Stimulated activated naive CD8-positive, alpha-beta T cell treated with anti-CD3 and anti-CD28 coated beads, Interleukin-15, Interleukin-2, amounts not matched to agents 100 ng/mL and 50 ng/mL, for 24 hours (primary cell): Measurements from ENCODE around the gene MFSD6L.
A peak's percentile ranks its signal among the peaks of the same experiment; 100 is the strongest.
"Not testable (repeated sequence)": the region's sequence is repeated elsewhere in the genome, so short reads cannot be mapped to it uniquely, and the experiment has no call there.

ENCODE experiments used
- H3K27ac Mint-ChIP-seq: one replicate; pipeline ENCODE4 v1.8.0; 2021; ENCODE audit warnings: mild to moderate bottlenecking, mixed read lengths
- H3K27me3 Mint-ChIP-seq: one replicate; pipeline ENCODE4 v1.8.0; 2021; ENCODE audit warnings: mixed read lengths
- H3K36me3 Mint-ChIP-seq: one replicate; pipeline ENCODE4 v1.8.0; 2021; ENCODE audit warnings: low read depth, mixed read lengths
- H3K4me1 Mint-ChIP-seq: one replicate; pipeline ENCODE4 v1.8.0; 2021; ENCODE audit warnings: low read depth, mixed read lengths
- H3K4me3 Mint-ChIP-seq: one replicate; pipeline ENCODE4 v1.8.0; 2021; ENCODE audit warnings: mild to moderate bottlenecking, mixed read lengths
- H3K9me3 Mint-ChIP-seq: one replicate; pipeline ENCODE4 v1.8.0; 2021; ENCODE audit warnings: mixed read lengths

Gene MFSD6L

DNA sequence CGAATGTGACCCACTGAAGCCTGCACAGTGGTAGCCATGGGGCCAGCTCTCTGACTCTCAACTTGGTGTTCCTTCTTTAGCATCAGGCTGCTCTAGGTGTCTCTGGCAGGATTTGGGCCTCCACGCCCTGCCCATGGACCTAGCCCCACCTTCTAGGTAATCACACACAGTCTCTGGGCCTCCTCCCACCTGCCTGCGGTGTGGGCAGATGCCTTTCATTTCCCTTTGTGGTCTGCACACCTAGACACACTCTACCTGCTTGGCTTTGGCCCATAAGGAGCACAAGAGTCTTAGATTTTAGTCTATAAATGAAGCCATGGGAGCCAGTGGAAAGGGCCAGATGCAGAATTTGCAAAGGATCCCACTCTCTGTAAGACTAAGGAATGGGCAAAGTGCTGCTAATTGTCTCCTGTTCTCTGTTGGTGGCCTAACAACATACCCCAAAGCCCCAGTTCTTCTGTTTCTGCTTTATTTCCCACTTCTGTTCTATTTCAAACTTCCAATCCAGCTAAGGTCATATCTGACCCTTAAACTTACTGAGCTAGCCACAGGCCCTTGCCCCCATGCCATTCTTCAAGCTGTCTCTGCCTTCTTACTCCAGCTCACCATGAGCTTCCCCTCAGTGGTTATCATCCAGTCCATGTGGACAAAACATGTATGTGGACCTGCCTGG, 7.2 kb upstream of the MFSD6L start:
- Mint-ChIP-seq H3K36me3 (peaks cover 10% of the 10 kb centered on the region), H3K27ac (peak overlapping the region; percentile 50), H3K27me3 (no peaks in the 10 kb centered on the region), H3K9me3 (peaks cover 11% of the 10 kb centered on the region), H3K4me3 (no peak overlapping the region), H3K4me1 (peaks cover 19% of the 10 kb centered on the region)

DNA sequence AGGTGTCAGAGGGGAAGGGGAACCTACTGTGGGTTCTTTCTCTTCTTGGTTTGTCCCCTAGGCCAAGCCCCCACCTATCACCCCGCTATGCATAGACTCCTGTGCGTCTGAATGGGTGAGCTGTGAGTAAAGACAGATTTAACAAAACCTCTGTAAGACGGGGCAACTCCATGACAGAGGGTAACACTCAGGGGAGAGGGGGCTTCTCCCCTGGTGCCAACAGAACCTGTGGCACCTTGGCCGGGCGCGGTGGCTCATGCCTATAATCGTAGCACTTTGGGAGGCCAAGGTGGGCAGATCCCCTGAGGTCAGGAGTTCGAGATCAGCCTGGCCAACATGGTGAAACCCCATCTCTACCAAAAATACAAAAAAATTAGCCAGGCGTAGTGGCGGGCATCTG, 6.2 kb upstream of the MFSD6L start:
- H3K27me3 Mint-ChIP-seq, H3K4me3 Mint-ChIP-seq, H3K27ac Mint-ChIP-seq: not testable (repeated sequence)
- peaks cover 19% of the 10 kb centered on the region for H3K4me1 Mint-ChIP-seq
- H3K36me3 Mint-ChIP-seq = peaks cover 10% of the 10 kb centered on the region
- H3K9me3 Mint-ChIP-seq = peaks cover 11% of the 10 kb centered on the region

DNA sequence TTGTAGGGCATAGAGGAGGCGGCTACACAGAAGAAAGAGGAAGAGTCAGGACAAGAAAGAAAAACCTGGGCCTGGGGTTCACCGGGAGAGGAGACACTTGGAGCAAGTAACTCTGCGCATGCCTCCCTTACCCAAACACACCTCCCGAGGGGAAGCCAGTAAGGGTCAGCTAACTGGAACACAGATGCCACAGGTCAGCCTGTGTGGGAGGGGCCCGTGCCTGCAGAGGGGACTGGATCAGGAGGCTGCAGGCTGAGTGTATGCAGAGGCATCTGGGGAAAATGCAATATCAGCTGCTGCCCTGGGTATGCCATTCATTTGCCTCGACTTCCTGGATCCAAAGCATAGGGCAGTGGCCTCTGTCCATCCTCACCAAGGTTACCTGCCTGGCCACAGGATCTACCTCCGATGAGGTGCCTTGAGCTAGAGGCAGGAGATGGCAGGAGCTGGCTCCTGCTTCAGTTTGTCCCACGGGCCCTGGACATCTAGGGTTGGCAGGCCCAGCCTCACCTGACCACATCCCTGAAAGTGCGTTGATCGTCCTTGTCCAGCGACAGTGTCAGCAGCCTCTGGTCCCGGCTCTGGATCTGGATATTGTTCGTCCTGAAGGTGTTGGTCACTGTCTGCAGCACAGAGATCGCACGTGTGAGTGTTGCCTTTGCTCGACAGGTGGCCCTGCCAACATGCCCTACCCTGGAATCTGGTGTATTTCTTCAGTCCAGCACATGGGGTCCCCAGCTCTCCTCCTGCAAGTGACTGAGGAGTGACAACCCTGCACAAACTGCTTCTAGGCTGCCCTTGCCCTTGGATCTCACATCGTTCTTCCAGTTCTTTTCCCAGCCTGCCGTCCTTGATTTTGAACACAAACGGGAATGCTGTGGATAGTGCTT, 4.6 kb upstream of the MFSD6L start:
- H3K9me3 Mint-ChIP-seq = peaks cover 11% of the 10 kb centered on the region

DNA sequence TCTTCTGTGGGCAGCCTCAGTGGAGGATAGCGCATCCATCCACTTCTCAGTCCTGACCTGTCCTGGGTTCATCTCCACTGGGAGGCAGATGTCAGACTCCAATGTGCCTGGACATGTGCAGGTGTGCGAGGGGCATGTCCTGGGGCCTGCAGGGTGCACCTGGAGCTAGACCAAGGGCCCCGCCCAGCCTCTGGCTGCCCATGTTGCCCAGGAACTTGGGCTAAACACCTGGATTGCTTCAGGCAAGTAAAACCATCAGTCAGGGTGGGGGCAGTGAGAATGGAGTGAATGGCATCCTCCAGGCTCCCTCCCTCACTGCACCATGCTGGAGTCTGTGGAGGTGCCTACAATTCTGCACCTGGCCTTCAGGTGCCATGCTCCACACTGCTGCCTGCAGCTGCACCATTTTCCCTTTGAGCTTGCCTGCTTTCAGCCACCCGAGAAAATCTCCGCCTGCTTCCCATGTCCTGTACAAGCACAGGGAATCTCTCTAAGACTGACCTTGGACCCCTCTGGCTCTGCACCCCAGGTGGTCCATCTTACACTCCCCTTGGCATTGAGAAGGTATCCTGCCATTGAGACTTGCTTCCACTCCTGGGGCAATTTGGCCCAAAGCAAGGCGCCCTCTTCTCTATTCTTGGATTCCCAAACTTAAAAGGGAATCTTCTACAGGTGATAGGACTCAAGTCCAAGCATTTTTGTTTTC, 2.1 kb upstream of the MFSD6L start:
- Mint-ChIP-seq H3K9me3 (no peaks in the 10 kb centered on the region), H3K27me3 (no peaks in the 10 kb centered on the region)

More for the DNA sequence above, 4.6 kb upstream of the MFSD6L start:
- H3K4me1 Mint-ChIP-seq = peaks cover 19% of the 10 kb centered on the region
- H3K36me3 Mint-ChIP-seq = no peaks in the 10 kb centered on the region
- no peak overlapping the region for H3K4me3 Mint-ChIP-seq
- no peak overlapping the region for H3K27ac Mint-ChIP-seq
- H3K27me3 Mint-ChIP-seq = no peaks in the 10 kb centered on the region

DNA sequence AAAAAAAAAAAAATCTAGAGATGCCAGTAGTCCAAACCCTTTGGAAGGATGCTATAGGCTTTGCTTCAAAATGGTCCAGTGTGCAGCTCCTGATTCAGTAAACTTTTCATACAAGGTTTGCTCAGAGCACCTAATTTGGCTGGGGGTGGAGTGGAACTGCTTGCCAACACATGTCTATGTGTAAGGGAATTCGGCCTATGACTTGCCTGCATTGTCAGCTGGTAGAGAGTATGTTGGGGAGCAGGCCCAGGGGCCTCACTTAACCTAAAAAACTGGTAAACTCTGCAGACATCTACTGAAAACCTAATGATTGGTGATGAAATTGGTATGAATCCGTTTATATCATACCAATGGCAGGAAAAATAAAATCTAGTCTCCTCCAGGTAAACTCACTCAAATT, 1.5 kb upstream of the MFSD6L start:
- no peaks in the 10 kb centered on the region for H3K36me3 Mint-ChIP-seq
- H3K27me3 Mint-ChIP-seq = no peaks in the 10 kb centered on the region
- no peak overlapping the region for H3K27ac Mint-ChIP-seq
- H3K4me3 Mint-ChIP-seq = no peak overlapping the region
- H3K4me1 Mint-ChIP-seq = no peaks in the 10 kb centered on the region
- H3K9me3 Mint-ChIP-seq = no peaks in the 10 kb centered on the region

More for the DNA sequence above, 2.1 kb upstream of the MFSD6L start:
- H3K27ac Mint-ChIP-seq = no peak overlapping the region
- no peak overlapping the region for H3K4me3 Mint-ChIP-seq
- no peaks in the 10 kb centered on the region for H3K36me3 Mint-ChIP-seq
- peaks cover 6% of the 10 kb centered on the region for H3K4me1 Mint-ChIP-seq

DNA sequence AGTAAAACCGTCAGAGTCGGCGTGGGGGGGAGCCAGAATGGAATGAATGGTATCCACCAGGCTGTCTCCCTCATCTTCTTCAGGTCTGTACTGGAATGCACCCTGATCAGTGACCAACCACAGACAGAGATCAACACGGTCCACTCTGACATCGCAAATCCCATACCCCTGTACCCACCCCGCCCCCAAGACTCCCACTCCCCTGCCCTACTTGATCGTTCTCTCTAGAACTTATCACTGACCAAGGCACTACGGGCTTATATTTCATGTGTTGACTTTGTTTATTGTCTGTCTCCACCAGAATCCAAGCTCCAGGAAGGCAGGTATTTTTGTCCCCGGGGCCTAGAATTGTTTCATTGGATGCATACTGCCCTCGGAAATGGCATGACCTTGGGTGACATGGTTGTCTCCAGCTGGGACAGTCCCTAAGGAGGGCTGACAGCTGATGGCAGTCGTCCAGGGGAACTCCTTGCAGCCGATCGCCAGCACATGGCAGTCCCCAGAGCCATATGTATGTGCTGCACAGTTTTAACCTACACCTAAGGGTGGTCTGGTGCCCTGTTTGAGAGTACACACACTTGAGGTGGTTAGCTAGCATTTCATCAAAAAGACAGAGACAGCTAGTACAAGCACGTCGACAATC, 526 bp upstream of the MFSD6L start:
- H3K4me1 Mint-ChIP-seq = no peaks in the 10 kb centered on the region
- H3K9me3 Mint-ChIP-seq = no peaks in the 10 kb centered on the region
- H3K36me3 Mint-ChIP-seq = no peaks in the 10 kb centered on the region
- no peak overlapping the region for H3K27ac Mint-ChIP-seq
- H3K4me3 Mint-ChIP-seq = no peak overlapping the region
- no peaks in the 10 kb centered on the region for H3K27me3 Mint-ChIP-seq

DNA sequence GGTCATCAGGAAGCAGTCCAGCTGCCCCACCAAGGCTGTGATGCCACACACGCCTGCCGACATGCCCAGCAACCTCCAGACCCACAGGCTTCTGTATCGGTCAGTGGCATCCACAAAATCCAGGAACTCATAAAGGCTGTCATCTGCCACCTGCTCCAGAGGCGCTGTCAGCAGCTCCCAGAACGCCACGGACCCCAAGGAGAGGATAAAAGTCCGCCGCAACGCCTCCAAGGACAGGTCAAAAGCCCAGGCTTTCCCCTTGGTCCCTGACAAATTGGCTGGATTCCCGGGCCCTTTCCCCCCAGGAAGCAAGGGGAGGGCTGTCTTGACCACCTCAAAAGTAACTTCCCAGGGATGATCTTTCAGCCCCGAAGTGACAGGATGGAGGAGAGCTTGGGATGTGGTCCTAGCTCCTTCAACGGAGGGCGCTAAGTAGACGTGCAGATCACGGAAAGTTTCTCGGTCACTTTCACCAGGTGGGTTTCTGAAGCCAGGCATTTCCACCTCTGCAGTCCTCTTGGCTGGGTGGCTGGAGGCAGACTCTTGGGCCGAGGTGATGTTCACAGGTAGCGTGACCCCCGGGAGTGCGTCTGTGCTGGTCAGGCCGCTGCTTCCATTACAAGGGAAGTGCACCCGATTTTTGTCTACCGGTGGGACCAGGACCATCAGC, 854 bp downstream of the MFSD6L start:
- Mint-ChIP-seq H3K9me3 (no peaks in the 10 kb centered on the region), H3K4me1 (no peaks in the 10 kb centered on the region), H3K27ac (no peak overlapping the region), H3K27me3 (no peaks in the 10 kb centered on the region), H3K4me3 (no peak overlapping the region), H3K36me3 (no peaks in the 10 kb centered on the region)

DNA sequence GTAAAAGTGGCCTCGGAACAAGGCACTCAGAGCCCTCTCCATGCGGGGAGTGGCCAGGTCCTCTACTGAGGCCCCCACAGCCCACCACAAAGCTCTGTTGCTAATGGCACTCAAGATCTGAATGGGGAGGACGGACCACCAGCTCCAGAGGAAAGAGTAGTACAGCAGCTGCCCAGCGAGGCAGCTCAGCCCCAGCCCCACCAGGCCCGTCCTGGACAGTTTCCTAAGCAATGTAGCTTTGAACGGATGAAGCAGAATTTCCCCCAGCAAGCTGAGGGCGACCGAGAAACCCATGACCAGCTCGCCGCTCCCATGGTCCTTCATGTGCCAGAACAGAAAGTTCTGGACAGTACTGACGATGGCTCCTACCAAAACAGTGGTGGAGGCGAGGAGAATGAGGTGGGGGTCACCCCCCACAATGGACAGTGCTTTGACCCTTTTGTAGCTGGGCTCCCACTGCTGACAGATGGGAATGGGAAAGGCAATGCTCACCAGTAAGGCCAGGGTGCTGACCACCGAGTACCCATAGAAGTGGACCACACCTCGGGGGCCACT, 1.5 kb downstream of the MFSD6L start:
- H3K27me3 Mint-ChIP-seq = no peaks in the 10 kb centered on the region
- H3K27ac Mint-ChIP-seq = no peak overlapping the region
- H3K36me3 Mint-ChIP-seq = no peaks in the 10 kb centered on the region
- H3K4me1 Mint-ChIP-seq = no peaks in the 10 kb centered on the region
- H3K9me3 Mint-ChIP-seq = no peaks in the 10 kb centered on the region
- H3K4me3 Mint-ChIP-seq = no peak overlapping the region

DNA sequence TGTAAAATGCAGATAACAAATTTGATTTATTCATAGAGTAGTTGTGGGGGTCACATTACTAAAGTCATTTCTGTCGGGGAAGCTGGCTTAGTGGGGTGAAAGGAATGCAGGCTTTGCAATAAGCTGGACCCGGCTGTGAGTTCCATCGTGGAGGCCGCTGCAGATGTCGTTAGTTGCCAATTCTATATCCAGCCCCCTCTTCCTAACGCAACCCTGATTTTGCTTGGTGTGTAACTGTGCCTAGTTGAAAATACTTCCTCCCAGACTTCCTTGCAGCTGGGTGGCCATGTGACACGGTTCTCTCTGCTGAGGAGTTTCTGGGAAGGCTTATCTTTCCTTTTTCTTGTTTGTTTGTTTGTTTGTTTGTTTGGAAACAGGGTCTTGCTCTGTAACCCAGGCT, 4.5 kb downstream of the MFSD6L start:
- Mint-ChIP-seq H3K27me3 (no peaks in the 10 kb centered on the region), H3K36me3 (no peaks in the 10 kb centered on the region), H3K9me3 (peaks cover 4% of the 10 kb centered on the region), H3K4me1 (peaks cover 5% of the 10 kb centered on the region), H3K27ac (no peak overlapping the region), H3K4me3 (no peak overlapping the region)

DNA sequence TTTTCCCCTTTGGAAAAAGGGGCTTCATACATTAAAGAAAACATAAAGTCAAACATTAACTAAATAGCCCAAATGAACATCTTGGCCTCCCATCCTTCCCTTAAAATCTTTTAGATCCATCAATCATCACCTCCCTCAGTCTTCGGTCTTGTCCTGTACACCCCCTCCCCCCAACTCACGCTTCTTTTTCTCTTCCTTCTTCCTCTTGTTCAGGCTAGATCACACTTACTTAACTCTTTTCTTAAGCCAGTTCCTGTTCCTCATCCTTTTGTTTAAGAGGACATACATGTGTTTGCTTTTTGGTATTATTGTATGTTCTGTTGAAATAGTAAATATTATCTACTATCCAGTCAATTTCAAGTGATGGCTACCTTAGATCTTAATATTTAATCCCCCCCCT, 5.5 kb downstream of the MFSD6L start:
- H3K27me3 Mint-ChIP-seq = no peaks in the 10 kb centered on the region
- peaks cover 5% of the 10 kb centered on the region for H3K4me1 Mint-ChIP-seq
- no peaks in the 10 kb centered on the region for H3K36me3 Mint-ChIP-seq
- no peak overlapping the region for H3K4me3 Mint-ChIP-seq
- peaks cover 4% of the 10 kb centered on the region for H3K9me3 Mint-ChIP-seq
- no peak overlapping the region for H3K27ac Mint-ChIP-seq

DNA sequence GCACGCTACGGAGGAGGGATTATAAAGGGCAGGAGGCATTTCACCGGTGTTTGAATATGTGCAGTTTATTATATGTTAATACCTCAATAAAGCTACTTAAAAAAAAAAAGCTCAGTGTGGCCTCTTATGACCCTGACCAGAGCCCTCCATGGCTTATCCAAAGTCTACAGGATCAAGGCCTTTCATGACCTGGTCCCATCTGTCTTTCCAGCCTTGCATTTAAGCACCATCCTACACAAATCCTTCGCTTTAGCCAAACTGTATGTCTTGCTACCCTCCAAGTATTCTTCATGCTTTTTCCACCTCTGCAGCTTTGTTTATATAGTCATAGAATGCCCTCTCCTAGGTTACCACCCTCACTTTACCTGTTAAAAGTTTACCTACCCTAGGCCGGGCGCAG, 6.5 kb downstream of the MFSD6L start:
- H3K9me3 Mint-ChIP-seq = peaks cover 4% of the 10 kb centered on the region
- H3K36me3 Mint-ChIP-seq = no peaks in the 10 kb centered on the region
- peaks cover 5% of the 10 kb centered on the region for H3K4me1 Mint-ChIP-seq
- no peak overlapping the region for H3K27ac Mint-ChIP-seq
- H3K4me3 Mint-ChIP-seq = no peak overlapping the region
- no peaks in the 10 kb centered on the region for H3K27me3 Mint-ChIP-seq

DNA sequence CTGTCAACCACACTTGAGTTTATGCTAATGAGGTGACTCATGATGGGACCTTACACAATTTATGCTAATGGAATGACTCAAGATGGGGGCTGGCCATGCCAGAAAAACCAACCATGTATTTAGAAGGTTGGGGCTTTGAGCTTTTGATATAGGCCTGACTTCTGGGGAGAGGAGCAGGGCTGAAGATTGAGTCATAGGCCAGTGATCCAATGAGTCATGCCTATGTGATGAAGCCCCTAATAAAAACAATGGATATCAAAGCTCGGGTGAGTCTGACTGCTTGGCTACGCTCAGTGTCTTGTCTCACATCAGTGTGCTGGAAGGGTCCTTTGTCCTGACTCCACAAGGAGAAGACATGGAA, 7.3 kb downstream of the MFSD6L start:
- H3K27me3 Mint-ChIP-seq = no peaks in the 10 kb centered on the region
- H3K27ac Mint-ChIP-seq = no peak overlapping the region
- H3K4me3 Mint-ChIP-seq = no peak overlapping the region
- H3K9me3 Mint-ChIP-seq = peaks cover 4% of the 10 kb centered on the region
- H3K36me3 Mint-ChIP-seq = no peaks in the 10 kb centered on the region
- peaks cover 5% of the 10 kb centered on the region for H3K4me1 Mint-ChIP-seq

DNA sequence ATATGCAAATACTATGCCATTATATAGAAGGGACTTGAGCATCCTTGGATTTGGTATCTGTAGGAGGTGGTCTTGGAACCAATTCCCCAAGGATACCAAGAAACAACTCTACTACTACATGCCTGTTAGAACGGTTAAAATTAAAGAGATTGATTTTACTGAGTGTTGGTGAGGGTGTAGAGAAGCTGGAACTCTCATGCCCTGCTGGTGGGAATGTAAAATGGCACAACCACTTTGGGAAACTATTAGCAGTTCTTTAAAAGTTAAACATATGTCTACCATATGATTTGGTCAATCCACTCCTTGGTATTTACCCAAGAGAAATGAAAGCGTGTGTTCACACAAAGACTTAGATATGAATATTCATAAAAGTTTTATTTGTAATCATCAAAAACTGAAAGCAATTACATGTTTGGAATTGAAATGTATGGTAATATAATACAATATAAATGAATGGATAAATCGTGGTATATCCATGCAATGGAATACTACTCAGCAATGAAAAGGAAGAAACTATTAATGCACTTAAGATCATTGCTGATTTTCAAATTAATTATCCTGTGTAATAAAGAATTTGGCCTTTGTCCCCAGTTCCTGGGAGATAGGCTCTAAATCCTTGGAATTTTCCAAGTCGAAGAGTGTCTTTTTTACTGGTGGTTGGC, 7.8 kb downstream of the MFSD6L start:
- Mint-ChIP-seq H3K4me3 (no peak overlapping the region), H3K4me1 (peaks cover 5% of the 10 kb centered on the region), H3K9me3 (peaks cover 4% of the 10 kb centered on the region), H3K27me3 (no peaks in the 10 kb centered on the region), H3K27ac (no peak overlapping the region), H3K36me3 (no peaks in the 10 kb centered on the region)

DNA sequence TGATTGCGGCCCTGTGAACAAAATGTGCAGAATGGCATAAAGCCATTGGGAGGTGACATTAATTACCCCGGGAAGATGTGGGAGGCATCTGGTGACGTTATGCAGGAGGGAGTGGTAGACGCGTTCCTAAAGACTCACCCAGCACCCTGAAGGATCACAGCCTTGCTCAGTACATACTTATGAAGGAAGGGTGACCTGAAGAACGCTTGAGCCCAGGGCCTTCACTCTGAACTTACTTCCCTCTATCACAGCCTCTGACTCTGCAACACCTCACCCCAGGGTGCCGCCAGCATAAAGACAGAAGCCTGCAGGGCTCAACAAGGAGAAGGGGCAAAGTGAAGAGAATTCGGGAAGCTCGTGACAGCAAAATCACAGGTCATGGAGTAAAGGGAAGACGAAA, 9.4 kb downstream of the MFSD6L start:
- H3K9me3 Mint-ChIP-seq = peaks cover 4% of the 10 kb centered on the region
- H3K36me3 Mint-ChIP-seq = no peaks in the 10 kb centered on the region
- H3K27me3 Mint-ChIP-seq = no peaks in the 10 kb centered on the region
- H3K4me3 Mint-ChIP-seq = no peak overlapping the region
- no peak overlapping the region for H3K27ac Mint-ChIP-seq
- H3K4me1 Mint-ChIP-seq = peaks cover 5% of the 10 kb centered on the region
